Measurements from ENCODE around the gene SMOC2.
A peak's percentile ranks its signal among the peaks of the same experiment; 100 is the strongest.

Gene SMOC2

GRCh38 chr6:168448243-168448855 is 7.4 kb downstream of the SMOC2 start:
- no peak for DNase-seq (ENCODE audit: low spot score)

GRCh38 chr6:168450917-168451316 is 9.9 kb downstream of the SMOC2 start:
- DNase-seq (ENCODE audit: low spot score), result no peak

- no peak for DNase-seq (ENCODE audit: low spot score)
These were observed 11.0 kb downstream of the SMOC2 start for GRCh38 chr6:168451805-168452517.

GRCh38 chr6:168452685-168453377 is 11.8 kb downstream of the SMOC2 start:
- no peak for DNase-seq (ENCODE audit: low spot score)

GRCh38 chr6:168455847-168456530 is 15.0 kb downstream of the SMOC2 start:
- DNase-seq (ENCODE audit: low spot score), result no peak

GRCh38 chr6:168456907-168457652 is 16.1 kb downstream of the SMOC2 start:
- DNase-seq (ENCODE audit: low spot score), result no peak

GRCh38 chr6:168457653-168457934 is 16.6 kb downstream of the SMOC2 start:
- DNase-seq (ENCODE audit: low spot score), result no peak

GRCh38 chr6:168458101-168458500 is 17.1 kb downstream of the SMOC2 start:
- no peak for DNase-seq (ENCODE audit: low spot score)

GRCh38 chr6:168459572-168459971 is 18.6 kb downstream of the SMOC2 start:
- no peak for DNase-seq (ENCODE audit: low spot score)

- DNase-seq (ENCODE audit: low spot score), result no peak
These were observed 21.4 kb downstream of the SMOC2 start for GRCh38 chr6:168462289-168462853.

- DNase-seq (ENCODE audit: low spot score), result no peak
These were observed 23.6 kb downstream of the SMOC2 start for GRCh38 chr6:168464546-168464945.

- peak; percentile 1 for DNase-seq (ENCODE audit: low spot score)
These were observed 27.1 kb downstream of the SMOC2 start for GRCh38 chr6:168468045-168468444.

- no peak for DNase-seq (ENCODE audit: low spot score)
These were observed 28.5 kb downstream of the SMOC2 start for GRCh38 chr6:168469521-168469920.

GRCh38 chr6:168469926-168470325 is 28.9 kb downstream of the SMOC2 start:
- DNase-seq (ENCODE audit: low spot score), result no peak

- no peak for DNase-seq (ENCODE audit: low spot score)
These were observed 31.4 kb downstream of the SMOC2 start for GRCh38 chr6:168472363-168472762.

- no peak for DNase-seq (ENCODE audit: low spot score)
These were observed 32.2 kb downstream of the SMOC2 start for GRCh38 chr6:168473197-168473596.

GRCh38 chr6:168475188-168476013 is 34.4 kb downstream of the SMOC2 start:
- no peak for DNase-seq (ENCODE audit: low spot score)

GRCh38 chr6:168479421-168479820 is 38.4 kb downstream of the SMOC2 start:
- DNase-seq (ENCODE audit: low spot score), result no peak

GRCh38 chr6:168480481-168480880 is 39.5 kb downstream of the SMOC2 start:
- DNase-seq (ENCODE audit: low spot score), result no peak

GRCh38 chr6:168485818-168486217 is 44.8 kb downstream of the SMOC2 start:
- DNase-seq (ENCODE audit: low spot score), result no peak

GRCh38 chr6:168490757-168491156 is 49.8 kb downstream of the SMOC2 start:
- no peak for DNase-seq (ENCODE audit: low spot score)
